Thyroid gland (tissue), 4 donors: ENCODE data around the gene DARS1. TPM values are rescaled to one million over a fixed set of nuclear protein-coding genes. Genes with fewer than 3 reads are reported as not detected.
"Not testable (repeated sequence)": the region's sequence is repeated elsewhere in the genome, so short reads cannot be mapped to it uniquely, and the experiment has no call there.

Source experiments
- DNase-seq, 2 donors: peaks; one replicate each; pipeline ENCODE4 v3.0.0-alpha.2; 2019
- H3K27ac ChIP-seq, 3 donors: fragments of 200-600 bp; sonication (generic); 1 replicate in 2 of 3; 2 replicates in 1 of 3; pipeline ENCODE4 v1.5.1; 2016 to 2019; ENCODE audit warnings: mild to moderate bottlenecking in 1 of 3, moderate library complexity in 1 of 3
- H3K27me3 ChIP-seq: fragments of 200-600 bp; sonication (generic); one replicate; pipeline ENCODE4 v1.5.1; 2019
- H3K36me3 ChIP-seq, 2 donors: fragments of 200-600 bp; sonication (generic); one replicate each; pipeline ENCODE4 v1.5.1; 2016 to 2019
- H3K4me1 ChIP-seq, 2 donors: fragments of 200-600 bp; sonication (generic); one replicate each; pipeline ENCODE4 v1.5.1; 2017 to 2019
- H3K4me3 ChIP-seq, 3 donors: fragments of 200-600 bp; sonication (generic); replicated peaks in 1 of 3; 1 replicate in 2 of 3; 2 replicates in 1 of 3; pipeline ENCODE4 v1.5.1; 2016; ENCODE audit warnings: mild to moderate bottlenecking in 1 of 3
- H3K9me3 ChIP-seq: fragments of 200-600 bp; sonication (generic); one replicate; pipeline ENCODE4 v1.5.1; 2017
- POLR2A ChIP-seq, 2 donors: fragments of 450-650 bp; IDR thresholded peaks; one replicate each; pipeline ENCODE4 v1.6.1; 2017; ENCODE audit warnings: antibody characterized with exemption in 2 of 2, mild to moderate bottlenecking in 2 of 2, moderate library complexity in 1 of 2
- WGBS, 2 donors: methylation state at CpG; one replicate each; pipeline ENCODE4 v1.1.5; 2017; 5-methylcytosine and 5-hydroxymethylcytosine counted together
- intact Hi-C: fragments of 100-400 bp; cut with DNase I; formaldehyde crosslinking; loops from one replicate; pipeline ENCODE4 v1.15.1; 2023
- total RNA-seq, 4 donors: library from RNA; depleted of rRNA; stranded (reverse); fragments of >200 nt; gene quantifications; one replicate each; pipeline ENCODE4 v1.2.3, GENCODE V29; 2016
- TF ChIP-seq, protein P1 (sequence below), 6 experiments: fragments of 200-600 bp in 3 of 6; fragments of 450-650 bp in 3 of 6; sonication (generic) in 3 of 6; IDR thresholded peaks; one replicate each; pipeline ENCODE4 v1.5.1; 2016 to 2019; ENCODE audit warnings: antibody characterized with exemption in 6 of 6, mild to moderate bottlenecking in 2 of 6, inconsistent platforms in 1 of 6, moderate library complexity in 1 of 6

Gene DARS1
- total RNA-seq, 4 donors from 2014 or later = 69.6 to 94.4 (median 75.9) TPM

DNA sequence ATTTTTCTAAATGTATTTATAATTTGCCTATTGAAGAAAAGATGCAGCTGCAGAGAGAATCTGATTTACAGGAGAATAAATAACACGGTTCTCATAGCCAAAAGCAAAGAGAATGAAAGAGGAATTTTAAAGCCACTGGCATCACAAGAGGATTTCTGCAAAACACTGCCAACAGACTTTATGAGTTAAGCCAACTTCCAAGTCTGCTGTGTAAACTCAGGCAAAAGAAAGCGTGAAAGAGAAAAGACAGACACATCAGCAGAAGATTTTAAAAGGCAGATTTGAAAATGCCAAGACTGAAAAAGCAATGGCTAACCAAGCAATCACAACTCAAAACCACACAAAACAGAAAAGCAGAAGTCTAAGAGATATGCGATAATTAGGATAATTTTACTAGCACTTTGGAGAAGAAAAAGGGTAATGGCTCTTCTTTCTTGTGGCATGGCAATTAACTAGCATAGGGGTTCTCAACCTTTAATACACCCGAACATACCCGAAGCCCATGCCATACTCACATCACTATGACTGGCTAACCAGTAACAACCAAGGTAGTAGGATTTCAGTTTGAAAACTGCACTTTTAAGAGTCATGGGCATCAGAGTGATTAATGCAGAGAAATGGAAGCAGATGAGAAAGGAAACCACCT lies 4.9 kb downstream of the DARS1 start:
- H3K27ac ChIP-seq = no peak overlapping the region
- 68 to 73% methylated on average over 5 of the region's 5 CpGs for WGBS, 2 donors
- H3K36me3 ChIP-seq = peaks cover 7 to 14% of the 10 kb centered on the region in 2 donors

DNA sequence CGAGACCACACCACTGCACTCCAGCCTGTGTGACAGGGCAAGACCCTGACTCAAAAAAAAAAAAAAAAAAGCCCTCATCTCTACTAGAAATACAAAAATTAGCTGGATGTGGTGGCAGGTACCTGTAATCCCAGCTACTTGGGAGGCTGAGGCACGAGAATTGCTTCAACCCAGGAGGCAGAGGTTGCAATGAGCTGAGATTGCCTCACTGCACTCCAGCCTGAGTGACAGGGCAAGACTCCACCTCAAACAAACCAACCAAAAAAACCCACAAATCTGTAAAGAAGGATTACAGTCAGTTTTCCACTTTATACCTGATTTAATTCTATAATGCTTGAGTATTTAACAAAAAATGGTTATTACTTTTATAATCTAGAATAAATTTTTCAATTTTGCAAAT lies 9.7 kb downstream of the DARS1 start:
- DNase-seq = no peak
- WGBS, 2 donors = 98% methylated on average over 2 of the region's 2 CpGs
- no peak overlapping the region for H3K4me3 ChIP-seq
- no peak overlapping the region for H3K27ac ChIP-seq
- peaks cover 0 to 10% of the 10 kb centered on the region in 2 donors for H3K4me1 ChIP-seq
- no peaks in the 10 kb centered on the region for H3K27me3 ChIP-seq
- H3K9me3 ChIP-seq = no peaks in the 10 kb centered on the region
- peaks cover 7 to 14% of the 10 kb centered on the region in 2 donors for H3K36me3 ChIP-seq
- no peak for TF ChIP-seq POLR2A (IDR thresholded peaks at IDR 0.05)
- TF ChIP-seq, protein P1, sequence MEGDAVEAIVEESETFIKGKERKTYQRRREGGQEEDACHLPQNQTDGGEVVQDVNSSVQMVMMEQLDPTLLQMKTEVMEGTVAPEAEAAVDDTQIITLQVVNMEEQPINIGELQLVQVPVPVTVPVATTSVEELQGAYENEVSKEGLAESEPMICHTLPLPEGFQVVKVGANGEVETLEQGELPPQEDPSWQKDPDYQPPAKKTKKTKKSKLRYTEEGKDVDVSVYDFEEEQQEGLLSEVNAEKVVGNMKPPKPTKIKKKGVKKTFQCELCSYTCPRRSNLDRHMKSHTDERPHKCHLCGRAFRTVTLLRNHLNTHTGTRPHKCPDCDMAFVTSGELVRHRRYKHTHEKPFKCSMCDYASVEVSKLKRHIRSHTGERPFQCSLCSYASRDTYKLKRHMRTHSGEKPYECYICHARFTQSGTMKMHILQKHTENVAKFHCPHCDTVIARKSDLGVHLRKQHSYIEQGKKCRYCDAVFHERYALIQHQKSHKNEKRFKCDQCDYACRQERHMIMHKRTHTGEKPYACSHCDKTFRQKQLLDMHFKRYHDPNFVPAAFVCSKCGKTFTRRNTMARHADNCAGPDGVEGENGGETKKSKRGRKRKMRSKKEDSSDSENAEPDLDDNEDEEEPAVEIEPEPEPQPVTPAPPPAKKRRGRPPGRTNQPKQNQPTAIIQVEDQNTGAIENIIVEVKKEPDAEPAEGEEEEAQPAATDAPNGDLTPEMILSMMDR (IDR thresholded peaks at IDR 0.05) = no peak
- intact Hi-C loops = no loop called here

More for the DNA sequence above, 4.9 kb downstream of the DARS1 start:
- Histone ChIP-seq H3K27me3 (no peaks in the 10 kb centered on the region), H3K4me1 (peaks cover 11 to 18% of the 10 kb centered on the region in 2 donors), H3K4me3 (no peak overlapping the region), H3K9me3 (no peaks in the 10 kb centered on the region)
- intact Hi-C loops = no loop called here
- DNase-seq = no peak
- TF ChIP-seq, protein P1 (IDR thresholded peaks at IDR 0.05) = no peak
- no peak for TF ChIP-seq POLR2A (IDR thresholded peaks at IDR 0.05)

DNA sequence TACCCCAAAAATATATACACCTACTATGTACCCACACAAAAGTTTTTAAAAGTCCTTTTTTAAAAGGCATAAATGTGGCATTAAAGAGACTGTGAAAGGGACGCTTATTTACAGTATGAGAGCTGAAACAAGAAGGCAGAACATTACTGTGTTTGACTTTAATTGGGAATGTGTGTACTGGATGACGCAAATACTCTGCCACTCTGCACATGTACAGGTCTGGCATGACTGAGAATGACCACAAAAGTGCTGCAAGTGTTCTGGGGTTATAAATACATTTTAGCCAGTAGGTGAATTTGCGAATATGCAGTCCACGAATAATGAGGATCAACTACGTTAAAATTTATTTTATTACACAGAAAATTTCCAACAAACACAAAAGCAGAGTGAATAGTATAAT lies 11.4 kb downstream of the DARS1 start:
- Histone ChIP-seq H3K36me3 (peaks cover 7 to 12% of the 10 kb centered on the region in 2 donors), H3K4me3 (no peak overlapping the region), H3K27me3 (no peaks in the 10 kb centered on the region), H3K4me1 (no peaks in the 10 kb centered on the region), H3K27ac (peak overlapping the region in 2 of 3 donors; percentile 13 to 24), H3K9me3 (no peaks in the 10 kb centered on the region)
- DNase-seq = peak in 1 of 2 donors; percentile 19
- intact Hi-C loops = no loop called here
- WGBS, 2 donors = 59 to 67% methylated on average over 5 of the region's 5 CpGs
- TF ChIP-seq, protein P1 (IDR thresholded peaks at IDR 0.05) = no peak
- no peak for TF ChIP-seq POLR2A (IDR thresholded peaks at IDR 0.05)

DNA sequence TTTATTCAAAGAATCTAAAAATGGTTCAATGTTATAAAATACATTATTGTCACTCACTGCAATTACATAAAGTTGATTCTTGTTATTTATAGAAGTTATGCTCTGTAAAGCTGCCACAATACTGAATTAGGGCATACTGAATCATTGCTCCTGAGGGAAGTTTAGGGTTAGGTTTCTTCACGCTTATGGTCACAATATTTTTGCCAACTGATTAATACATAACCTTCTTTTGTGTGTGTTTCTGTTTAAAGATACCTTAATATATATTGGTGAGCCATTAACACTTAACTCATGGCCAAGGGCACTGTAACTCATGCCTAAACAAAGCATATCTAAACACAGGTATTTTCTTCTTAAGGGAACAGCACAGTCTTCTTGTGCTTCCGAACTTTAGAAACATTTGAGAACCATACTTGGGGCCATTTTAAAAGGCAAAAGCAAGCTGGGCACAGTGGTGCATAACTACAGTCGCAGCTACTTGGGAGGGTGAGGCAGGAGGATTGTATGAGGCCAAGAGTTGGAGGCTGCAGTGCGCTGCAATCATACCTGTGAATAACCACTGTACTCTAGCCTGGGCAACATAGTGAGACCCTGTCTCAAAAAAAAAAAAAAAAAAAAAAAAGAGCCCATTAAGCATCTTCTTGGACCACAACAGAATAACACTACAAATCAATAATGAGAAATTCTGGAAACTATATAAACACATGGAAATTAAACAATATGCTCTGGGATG lies 15.6 kb downstream of the DARS1 start:
- H3K27ac ChIP-seq = no peak overlapping the region
- H3K36me3 ChIP-seq = no peaks in the 10 kb centered on the region
- no peak for TF ChIP-seq POLR2A (IDR thresholded peaks at IDR 0.05)
- TF ChIP-seq, protein P1 (IDR thresholded peaks at IDR 0.05) = no peak
- H3K4me1 ChIP-seq = no peaks in the 10 kb centered on the region
- no peaks in the 10 kb centered on the region for H3K9me3 ChIP-seq
- H3K27me3 ChIP-seq = no peaks in the 10 kb centered on the region
- no peak overlapping the region for H3K4me3 ChIP-seq
- WGBS, 2 donors = 90 to 93% methylated on average over 4 of the region's 4 CpGs
- intact Hi-C loops = no loop called here
- DNase-seq = no peak

DNA sequence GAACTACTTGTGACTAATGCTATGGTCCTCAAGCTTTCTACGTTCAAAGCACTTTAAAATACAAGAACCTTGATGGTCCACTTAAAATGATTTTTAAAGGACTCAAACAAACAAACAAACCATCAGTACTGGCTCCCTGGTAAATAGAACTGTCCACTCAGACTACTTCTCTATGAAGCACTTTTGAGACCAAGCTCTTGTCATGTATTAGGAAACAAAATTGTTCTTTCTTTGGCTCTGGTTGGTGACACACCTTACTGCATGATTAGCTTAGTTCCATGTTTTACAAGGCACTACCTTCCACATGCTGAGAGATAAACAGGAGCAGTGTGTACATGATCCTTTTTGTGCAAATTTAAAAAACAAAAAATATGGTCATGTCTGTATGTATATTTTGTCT lies 19.7 kb downstream of the DARS1 start:
- DNase-seq = no peak
- H3K9me3 ChIP-seq = no peaks in the 10 kb centered on the region
- H3K4me1 ChIP-seq = peaks cover 11 to 15% of the 10 kb centered on the region in 2 donors
- H3K27me3 ChIP-seq = no peaks in the 10 kb centered on the region
- no peaks in the 10 kb centered on the region for H3K36me3 ChIP-seq
- H3K27ac ChIP-seq = no peak overlapping the region
- H3K4me3 ChIP-seq = no peak overlapping the region
- whole genome bisulfite sequencing, 2 donors = 50 to 57% methylated on average over 1 of the region's 1 CpG
- intact Hi-C loops = no loop called here
- TF ChIP-seq POLR2A (IDR thresholded peaks at IDR 0.05) = no peak
- TF ChIP-seq, protein P1 (IDR thresholded peaks at IDR 0.05) = no peak

DNA sequence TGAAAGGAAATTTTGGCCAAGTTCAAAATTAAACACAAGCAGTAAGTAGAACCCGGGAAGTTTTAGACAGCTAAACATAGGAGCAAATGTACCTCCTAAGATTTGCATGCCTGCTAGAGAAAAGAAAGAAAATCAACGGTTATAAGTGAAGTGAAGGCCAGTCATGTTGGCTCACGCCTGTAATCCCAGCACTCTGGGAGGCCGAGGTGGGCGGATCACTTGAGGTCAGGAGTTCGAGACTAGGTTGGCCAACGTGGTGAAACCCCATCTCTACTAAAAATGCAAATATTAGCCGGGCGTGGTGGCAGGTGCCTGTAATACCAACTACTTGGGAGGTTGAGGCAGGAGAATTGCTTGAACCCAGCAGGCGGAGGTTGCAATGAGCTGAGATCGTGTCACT lies 21.0 kb downstream of the DARS1 start:
- H3K36me3 ChIP-seq, H3K27ac ChIP-seq, H3K9me3 ChIP-seq, intact Hi-C loops, DNase-seq, H3K4me3 ChIP-seq, H3K27me3 ChIP-seq: not testable (repeated sequence)
- H3K4me1 ChIP-seq = peaks cover 18 to 21% of the 10 kb centered on the region in 2 donors
- WGBS, 2 donors = 93 to 97% methylated on average over 11 of the region's 11 CpGs
